Psoas muscle (tissue), 8 donors: ENCODE data around the gene FGFR3. TPM values are rescaled to one million over a fixed set of nuclear protein-coding genes. Genes with fewer than 3 reads are reported as not detected.

ENCODE experiments used
- ATAC-seq, 4 donors: fragments of 200-7000 bp; cut with Tn5 transposase; one replicate each; pipeline ENCODE4 v1.9.1; 2020; ENCODE audit warnings: moderate library complexity in 3 of 4, mild to moderate bottlenecking in 2 of 4
- DNase-seq, 2 donors: peaks; one replicate each; pipeline ENCODE4 v3.0.0-alpha.2; 2020
- H3K27ac ChIP-seq: fragments of 200-600 bp; one replicate; pipeline ENCODE4 v1.8.0; 2022
- H3K27me3 ChIP-seq, 3 donors: fragments of 200-600 bp in 1 of 3; one replicate each; pipeline versions ENCODE4 v1.6.1 to v1.8.0; 2013 to 2022; ENCODE audit warnings: low read length in 2 of 3, mild to moderate bottlenecking in 2 of 3, moderate library complexity in 1 of 3; ENCODE audit not compliant: insufficient read depth in 3 of 3
- H3K36me3 ChIP-seq, 2 donors: fragments of 200-600 bp in 1 of 2; one replicate each; pipeline versions ENCODE4 v1.6.1 to v1.8.0; 2013 to 2022; ENCODE audit warnings: low read depth in 1 of 2, mild to moderate bottlenecking in 1 of 2, moderate library complexity in 1 of 2; ENCODE audit not compliant: insufficient read depth in 1 of 2
- H3K4me1 ChIP-seq: fragments of 200-600 bp; one replicate; pipeline ENCODE4 v1.8.0; 2022
- H3K4me3 ChIP-seq: fragments of 200-600 bp; one replicate; pipeline ENCODE4 v1.8.0; 2022; ENCODE audit warnings: mild to moderate bottlenecking
- H3K9me3 ChIP-seq: fragments of 200-600 bp; one replicate; pipeline ENCODE4 v1.8.0; 2022
- WGBS, 3 donors: extraction: QIAGEN DNeasy Blood & Tissue Kit; methylation state at CpG; one replicate each; pipeline versions ENCODE4 v1.1.6 to v1.1.7; 2013; 5-methylcytosine and 5-hydroxymethylcytosine counted together
- intact Hi-C, 2 donors: fragments of 100-400 bp; cut with DNase I; formaldehyde crosslinking; loops; one replicate each; pipeline versions ENCODE4 v1.11.0 to v1.14.2; 2022
- polyA plus RNA-seq, 3 donors: library from polyadenylated mRNA; stranded (reverse); fragments of 200-250 nt; gene quantifications; one replicate each; pipeline ENCODE4 v1.2.3, GENCODE V29; 2013
- total RNA-seq, 4 donors: library from RNA; stranded (reverse); fragmentation: NEBNext Ultra II Directional in 2 of 4; extraction: Animal tissue kit (Norgen Biotek cat#: 25700) in 2 of 4; gene quantifications; one replicate each; pipeline versions ENCODE4 v1.2.1 to v1.2.4, GENCODE V29; 2021 to 2023
- TF ChIP-seq, protein P1 (sequence below): fragments of 200-600 bp; IDR thresholded peaks from one replicate; pipeline ENCODE4 v1.8.0; 2022; ENCODE audit warnings: antibody characterized with exemption
- donor health status: healthy with polysubstance abuse.
- donor health status: DM: no; HTN: no; CAD: no; lungs with moderate emphysema.
- donor health status: Bipolar disorder and iron deficiency.
- donor health status: healthy.
- donor health status: DM: yes; HTN: yes; CAD: no.
- donor health status: DM: no; HTN: no; CAD: no.
- donor health status: DM: no; HTN: no; CAD: no.
- donor health status: DM: yes; HTN: yes; CAD: no.

The FGFR3 gene
- total and polyA plus RNA-seq, 7 donors = 0.17 to 1.1 (median 0.30) TPM

DNA sequence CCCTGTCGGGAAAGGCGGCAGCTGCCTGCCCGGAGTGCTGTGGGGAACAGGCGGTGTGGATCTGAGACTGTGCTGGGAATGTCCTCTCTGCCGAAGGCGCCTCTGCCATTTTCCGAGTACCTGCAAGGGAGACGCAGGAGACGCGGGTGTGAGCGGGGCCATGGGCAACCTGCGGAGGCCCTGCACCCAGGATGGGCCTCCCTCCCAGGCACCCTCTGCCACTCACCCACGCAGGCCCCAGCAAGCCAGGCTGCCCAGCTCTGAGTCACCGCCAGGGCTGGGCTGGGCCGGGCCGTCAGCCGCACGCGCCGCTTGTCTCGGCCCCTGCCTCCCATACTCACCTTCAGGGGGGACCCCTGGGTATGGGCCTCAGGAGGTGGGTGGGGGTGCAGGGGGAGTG, 3.5 kb upstream of the FGFR3 start:
- Histone ChIP-seq H3K4me1 (peaks cover 13% of the 10 kb centered on the region), H3K27ac (no peak overlapping the region), H3K36me3 (no peaks in the 10 kb centered on the region), H3K27me3 (peaks cover 0 to 14% (median 9%) of the 10 kb centered on the region in 3 donors), H3K4me3 (no peak overlapping the region), H3K9me3 (no peaks in the 10 kb centered on the region)
- DNase-seq (no peak), ATAC-seq (no peak)
- TF ChIP-seq, protein P1, sequence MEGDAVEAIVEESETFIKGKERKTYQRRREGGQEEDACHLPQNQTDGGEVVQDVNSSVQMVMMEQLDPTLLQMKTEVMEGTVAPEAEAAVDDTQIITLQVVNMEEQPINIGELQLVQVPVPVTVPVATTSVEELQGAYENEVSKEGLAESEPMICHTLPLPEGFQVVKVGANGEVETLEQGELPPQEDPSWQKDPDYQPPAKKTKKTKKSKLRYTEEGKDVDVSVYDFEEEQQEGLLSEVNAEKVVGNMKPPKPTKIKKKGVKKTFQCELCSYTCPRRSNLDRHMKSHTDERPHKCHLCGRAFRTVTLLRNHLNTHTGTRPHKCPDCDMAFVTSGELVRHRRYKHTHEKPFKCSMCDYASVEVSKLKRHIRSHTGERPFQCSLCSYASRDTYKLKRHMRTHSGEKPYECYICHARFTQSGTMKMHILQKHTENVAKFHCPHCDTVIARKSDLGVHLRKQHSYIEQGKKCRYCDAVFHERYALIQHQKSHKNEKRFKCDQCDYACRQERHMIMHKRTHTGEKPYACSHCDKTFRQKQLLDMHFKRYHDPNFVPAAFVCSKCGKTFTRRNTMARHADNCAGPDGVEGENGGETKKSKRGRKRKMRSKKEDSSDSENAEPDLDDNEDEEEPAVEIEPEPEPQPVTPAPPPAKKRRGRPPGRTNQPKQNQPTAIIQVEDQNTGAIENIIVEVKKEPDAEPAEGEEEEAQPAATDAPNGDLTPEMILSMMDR = no peak
- 90 to 91% (median 91%) methylated on average over 16 to 21 of the region's 21 CpGs for WGBS, 3 donors
- intact Hi-C loops = no loop called here

DNA sequence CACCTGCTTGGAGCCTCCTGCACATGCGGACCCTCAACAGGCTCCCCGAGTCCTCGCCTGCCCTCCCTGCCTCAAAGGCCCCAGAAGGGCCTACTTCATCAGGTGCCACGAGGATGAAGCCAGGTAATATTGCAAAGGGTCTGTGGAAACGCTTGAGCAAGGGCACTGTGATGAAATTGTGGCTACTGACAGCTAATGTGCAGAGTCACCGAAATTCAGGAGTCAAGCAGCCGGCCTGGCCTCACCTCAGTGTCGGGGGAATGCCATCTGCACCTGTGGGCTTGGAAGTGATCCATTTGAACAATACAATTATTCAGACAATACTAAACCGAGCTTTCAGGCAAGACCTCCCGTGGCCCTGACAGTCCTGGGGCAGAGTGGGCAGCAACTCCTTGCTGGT, 3.1 kb upstream of the FGFR3 start:
- Histone ChIP-seq H3K36me3 (no peaks in the 10 kb centered on the region), H3K4me1 (peaks cover 10% of the 10 kb centered on the region), H3K9me3 (no peaks in the 10 kb centered on the region), H3K27me3 (peaks cover 0 to 18% (median 14%) of the 10 kb centered on the region in 3 donors), H3K4me3 (no peak overlapping the region), H3K27ac (no peak overlapping the region)
- TF ChIP-seq, protein P1 = no peak
- no peak for DNase-seq
- no peak for ATAC-seq
- intact Hi-C loops = no loop called here
- 83 to 87% (median 84%) methylated on average over 10 of the region's 10 CpGs for whole genome bisulfite sequencing, 3 donors

DNA sequence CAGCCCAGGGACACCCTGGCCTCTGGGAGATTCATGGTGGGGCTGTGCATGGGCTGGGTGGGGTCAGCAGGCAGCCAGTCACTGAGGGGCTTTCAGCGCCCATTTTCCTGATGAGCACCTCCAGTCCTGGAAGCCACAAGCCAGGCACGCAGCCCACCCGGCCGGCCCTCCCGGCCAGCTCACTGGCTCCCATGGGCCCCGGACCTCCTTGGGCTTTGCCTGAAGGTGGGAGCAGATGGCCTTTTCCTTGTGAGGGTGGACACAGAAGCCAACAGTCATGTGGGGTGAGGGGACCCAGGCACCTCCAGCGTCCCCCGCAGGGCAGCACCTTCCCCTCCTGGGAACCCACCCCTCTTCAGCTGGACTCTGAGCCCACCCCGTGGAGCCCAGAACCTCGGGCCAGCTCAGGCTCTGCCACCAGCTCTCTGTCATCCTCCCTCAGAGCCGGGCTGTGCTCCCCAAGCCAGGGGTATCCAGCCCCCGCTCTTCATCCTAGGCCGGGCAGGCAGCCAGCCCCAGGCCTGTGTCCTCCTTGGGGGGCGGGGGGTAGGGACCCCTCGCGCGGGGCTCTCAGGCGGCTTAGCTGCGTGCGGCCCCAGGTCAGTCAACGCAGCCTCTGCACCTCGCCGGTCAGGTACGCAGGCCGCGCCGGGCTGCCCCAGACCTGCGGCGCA, 798 bp upstream of the FGFR3 start:
- TF ChIP-seq, protein P1 = no peak
- Histone ChIP-seq H3K36me3 (no peaks in the 10 kb centered on the region), H3K27ac (no peak overlapping the region), H3K27me3 (peaks cover 0 to 41% (median 27%) of the 10 kb centered on the region in 3 donors), H3K9me3 (no peaks in the 10 kb centered on the region), H3K4me3 (no peak overlapping the region), H3K4me1 (peaks cover 11% of the 10 kb centered on the region)
- 50 to 53% (median 51%) methylated on average over 27 to 29 of the region's 29 CpGs for WGBS, 3 donors
- peak in 1 of 4 donors; percentile 18 for ATAC-seq
- intact Hi-C loops = no loop called here
- DNase-seq = no peak

DNA sequence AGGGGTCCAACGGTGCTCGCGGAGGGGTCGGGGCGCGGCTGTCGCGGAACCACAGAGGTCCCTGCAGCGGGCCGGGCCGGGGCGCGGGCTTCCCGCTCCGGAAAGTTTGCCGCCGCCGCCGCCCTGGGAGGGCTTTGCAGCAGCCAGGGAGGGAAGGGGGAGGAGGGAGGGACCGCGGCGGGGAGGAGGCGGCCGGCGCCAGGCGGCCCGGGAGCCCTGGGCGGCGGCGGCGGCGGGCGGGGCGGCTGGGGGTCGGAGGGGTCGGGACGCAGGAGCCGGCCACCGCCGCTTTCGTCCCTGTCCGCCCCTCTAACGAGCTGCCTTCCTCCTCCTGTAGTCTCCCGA, 375 bp downstream of the FGFR3 start:
- no peak for ATAC-seq
- peaks cover 11% of the 10 kb centered on the region for H3K4me1 ChIP-seq
- H3K9me3 ChIP-seq = no peaks in the 10 kb centered on the region
- TF ChIP-seq, protein P1 = no peak
- H3K27ac ChIP-seq = no peak overlapping the region
- no peaks in the 10 kb centered on the region for H3K36me3 ChIP-seq
- no peak for DNase-seq
- WGBS, 3 donors = 0 to 1% (median 0%) methylated on average over 4 to 42 of the region's 44 CpGs
- peak overlapping the region; percentile 60 for H3K4me3 ChIP-seq
- peaks cover 0 to 53% (median 27%) of the 10 kb centered on the region in 3 donors for H3K27me3 ChIP-seq
- intact Hi-C loops = no loop called here
